Measurements from ENCODE around the gene SLC7A10.

The SLC7A10 gene

DNA sequence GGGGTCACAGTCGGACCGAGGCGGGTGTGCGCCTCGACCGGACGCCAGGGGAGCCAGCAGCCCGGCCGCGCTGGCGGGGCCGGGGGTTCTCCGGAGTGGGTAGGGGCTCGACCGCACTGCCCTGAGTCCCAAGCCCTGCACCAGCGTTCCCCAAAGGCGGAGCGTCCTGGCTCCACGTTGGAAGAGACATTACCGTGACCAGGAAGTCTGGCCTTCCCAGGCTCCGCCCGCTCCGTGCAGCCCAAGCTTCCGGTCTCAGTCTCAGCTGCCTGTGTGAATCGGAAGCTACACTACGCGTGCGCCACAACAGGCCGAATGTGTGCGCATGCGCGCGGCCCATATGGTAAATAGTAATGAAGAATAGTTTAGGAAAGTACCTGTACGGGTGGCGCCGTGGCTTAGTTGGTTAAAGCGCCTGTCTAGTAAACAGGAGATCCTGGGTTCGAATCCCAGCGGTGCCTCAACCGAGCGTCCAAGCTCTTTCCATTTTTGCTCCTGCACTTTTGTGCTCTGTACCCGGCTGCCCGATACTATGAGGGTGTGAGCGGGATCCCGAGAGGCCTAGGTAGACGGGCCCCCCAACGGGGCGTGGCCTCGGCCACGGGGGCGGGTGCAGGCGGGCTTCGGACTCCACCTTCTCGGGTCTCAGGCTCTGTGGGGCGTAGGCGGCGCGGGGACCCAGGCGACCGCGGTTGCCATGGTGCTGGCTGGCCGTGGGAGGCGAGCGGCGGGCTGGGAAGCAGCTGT lies 48.8 kb downstream of the SLC7A10 start:
- no peak for TF ChIP-seq CTCF (IDR thresholded peaks at IDR 0.05)

- no peak for TF ChIP-seq CTCF (IDR thresholded peaks at IDR 0.05)
These were observed 49.6 kb downstream of the SLC7A10 start for GRCh38 chr19:33175886-33176669.

GRCh38 chr19:33175156-33175782 lies 50.4 kb downstream of the SLC7A10 start:
- no peak for TF ChIP-seq CTCF (IDR thresholded peaks at IDR 0.05)

DNA sequence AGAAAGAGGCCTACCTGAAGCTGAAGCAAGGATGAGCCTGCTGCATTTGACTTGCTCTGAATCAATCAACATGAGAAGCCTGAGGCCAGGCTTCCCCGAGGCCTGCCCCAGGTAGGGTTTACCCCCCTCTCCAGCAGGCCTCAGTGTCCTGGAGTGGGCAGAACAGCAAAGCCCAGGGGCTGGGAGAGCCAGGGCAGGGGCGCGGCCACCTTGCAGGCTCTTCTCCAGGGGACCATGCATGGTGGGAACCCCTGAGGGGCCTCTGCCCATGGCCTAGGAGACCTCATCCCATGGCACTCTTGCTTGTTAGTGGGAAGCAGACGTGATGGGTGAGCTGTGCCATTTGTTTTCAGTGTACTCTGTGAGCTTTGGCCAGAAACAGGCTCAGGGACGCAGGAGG lies 51.5 kb downstream of the SLC7A10 start:
- TF ChIP-seq CTCF (IDR thresholded peaks at IDR 0.05), result no peak

DNA sequence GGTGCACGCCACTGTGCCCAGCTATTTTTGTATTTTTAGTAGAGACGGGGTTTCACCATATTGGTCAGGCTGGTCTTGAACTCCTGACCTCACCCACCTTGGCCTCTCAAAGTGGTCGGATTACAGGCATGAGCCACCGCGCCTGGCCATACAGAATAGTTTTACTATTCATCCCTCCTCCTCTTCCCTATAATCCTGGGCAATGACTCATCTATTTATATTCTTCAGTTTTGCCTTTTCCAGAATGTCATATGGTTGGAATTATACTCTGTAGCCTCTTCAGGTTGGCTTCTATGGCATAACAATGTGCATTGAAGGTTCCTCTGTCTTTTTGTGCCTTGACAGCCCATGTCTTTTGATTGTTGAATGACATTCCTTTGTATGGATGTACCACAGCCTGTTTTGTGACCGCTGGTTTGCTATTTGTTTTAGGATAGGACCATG lies 53.7 kb downstream of the SLC7A10 start:
- TF ChIP-seq CTCF (IDR thresholded peaks at IDR 0.05), result no peak

DNA sequence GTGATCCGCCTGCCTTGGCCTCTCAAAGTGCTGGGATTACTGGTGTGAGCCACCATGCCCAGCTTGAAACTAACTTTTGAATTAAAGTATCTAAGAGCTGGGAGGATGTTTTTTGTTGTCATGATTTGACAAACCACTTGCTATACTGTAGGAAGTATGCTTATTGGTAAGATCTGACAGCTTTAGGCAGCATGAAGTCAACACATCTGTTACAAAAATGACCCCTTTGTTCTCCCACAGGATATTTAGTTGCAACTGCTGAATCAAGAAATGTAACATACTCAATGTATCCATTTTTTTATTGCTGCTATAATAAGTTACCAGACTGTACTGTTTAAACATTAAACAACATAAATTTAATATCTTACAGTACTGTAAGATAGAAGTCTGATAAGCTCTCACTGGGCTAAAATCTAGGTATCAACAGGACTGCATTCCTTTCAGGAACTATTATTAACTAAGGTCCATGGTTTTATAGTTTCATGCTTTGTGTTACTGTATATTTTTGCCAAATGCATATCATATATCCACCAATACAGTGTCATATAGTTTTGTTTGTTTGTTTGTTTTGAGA lies 54.3 kb downstream of the SLC7A10 start:
- no peak for TF ChIP-seq CTCF (IDR thresholded peaks at IDR 0.05)

- TF ChIP-seq CTCF (IDR thresholded peaks at IDR 0.05), result no peak
These were observed 57.1 kb downstream of the SLC7A10 start for GRCh38 chr19:33168528-33168927.
